ENCODE measurements around the gene TMEM259.

GRCh38 chr19:1015061-1015781, 5.7 kb downstream of the TMEM259 start:
- TF ChIP-seq, protein P1, sequence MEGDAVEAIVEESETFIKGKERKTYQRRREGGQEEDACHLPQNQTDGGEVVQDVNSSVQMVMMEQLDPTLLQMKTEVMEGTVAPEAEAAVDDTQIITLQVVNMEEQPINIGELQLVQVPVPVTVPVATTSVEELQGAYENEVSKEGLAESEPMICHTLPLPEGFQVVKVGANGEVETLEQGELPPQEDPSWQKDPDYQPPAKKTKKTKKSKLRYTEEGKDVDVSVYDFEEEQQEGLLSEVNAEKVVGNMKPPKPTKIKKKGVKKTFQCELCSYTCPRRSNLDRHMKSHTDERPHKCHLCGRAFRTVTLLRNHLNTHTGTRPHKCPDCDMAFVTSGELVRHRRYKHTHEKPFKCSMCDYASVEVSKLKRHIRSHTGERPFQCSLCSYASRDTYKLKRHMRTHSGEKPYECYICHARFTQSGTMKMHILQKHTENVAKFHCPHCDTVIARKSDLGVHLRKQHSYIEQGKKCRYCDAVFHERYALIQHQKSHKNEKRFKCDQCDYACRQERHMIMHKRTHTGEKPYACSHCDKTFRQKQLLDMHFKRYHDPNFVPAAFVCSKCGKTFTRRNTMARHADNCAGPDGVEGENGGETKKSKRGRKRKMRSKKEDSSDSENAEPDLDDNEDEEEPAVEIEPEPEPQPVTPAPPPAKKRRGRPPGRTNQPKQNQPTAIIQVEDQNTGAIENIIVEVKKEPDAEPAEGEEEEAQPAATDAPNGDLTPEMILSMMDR (IDR thresholded peaks at IDR 0.05; ENCODE audit: control extremely low read depth in 1 of 3, insufficient read depth in 1 of 3, low read depth in 1 of 3, low read length in 3 of 3): no peak
- TF ChIP-seq RFX5 (IDR thresholded peaks at IDR 0.05; ENCODE audit: borderline replicate concordance, low read depth, low read length): no peak
- TF ChIP-seq NANOG (IDR thresholded peaks at IDR 0.05; ENCODE audit: insufficient read depth, low read depth, low read length, poor library complexity, severe bottlenecking): no peak
- TF ChIP-seq CEBPB (IDR thresholded peaks at IDR 0.05; ENCODE audit: low read depth, low read length): no peak

All from H1 (cell line).